Tibial nerve (tissue), 4 donors: ENCODE results near the gene ALX4.

Experiments used
- CTCF ChIP-seq, 5 experiments: fragments of 200-600 bp in 3 of 5; fragments of 450-650 bp in 2 of 5; sonication (generic) in 3 of 5; IDR thresholded peaks; one replicate each; pipeline ENCODE4 v1.5.1; 2016 to 2019; ENCODE audit warnings: antibody characterized with exemption in 5 of 5, mild to moderate bottlenecking in 3 of 5, moderate library complexity in 2 of 5
- EP300 ChIP-seq, 2 donors: sonication (generic); formaldehyde crosslinking; IDR thresholded peaks; one replicate each; pipeline ENCODE4 v1.6.1; 2017; ENCODE audit warnings: antibody characterized with exemption in 2 of 2, mild to moderate bottlenecking in 1 of 2

- TF ChIP-seq EP300 (IDR thresholded peaks at IDR 0.05) = no peak
- no peak for TF ChIP-seq CTCF (IDR thresholded peaks at IDR 0.05)
These were observed 83.0 kb downstream of the ALX4 start for GRCh38 chr11:44226945-44227344.
